IPS DF 4.7 (cell line): ENCODE measurements around the gene TENT4B.
"Not testable (repeated sequence)": the region's sequence is repeated elsewhere in the genome, so short reads cannot be mapped to it uniquely, and the experiment has no call there.

ENCODE experiments used
- DNase-seq: peaks from one replicate; pipeline ENCODE4 v3.0.0-alpha.2; 2013; ENCODE audit warnings: low spot score; ENCODE audit errors: extremely low read depth

TENT4B gene

GRCh38 chr16:50152807-50153595 lies at the start of gene TENT4B:
Gene TENT4B (plus strand): TSS chr16:50153306. CDS start chr16:50153622, 316 bp downstream.
- DNase-seq, result no peak

- no peak for DNase-seq
These were observed 49.3 kb upstream of the TENT4B start for GRCh38 chr16:50103764-50104163.

- no peak for DNase-seq
These were observed 38.6 kb upstream of the TENT4B start for GRCh38 chr16:50114357-50115129.

- DNase-seq, result no peak
These were observed 32.4 kb upstream of the TENT4B start for GRCh38 chr16:50120711-50121110.

GRCh38 chr16:50121278-50121677 lies 31.8 kb upstream of the TENT4B start:
- no peak for DNase-seq

- no peak for DNase-seq
These were observed 31.2 kb upstream of the TENT4B start for GRCh38 chr16:50121721-50122445.

- no peak for DNase-seq
These were observed 29.7 kb upstream of the TENT4B start for GRCh38 chr16:50123417-50123816.

GRCh38 chr16:50124769-50125168 lies 28.3 kb upstream of the TENT4B start:
- DNase-seq, result no peak

- DNase-seq, result no peak
These were observed 26.9 kb upstream of the TENT4B start for GRCh38 chr16:50126183-50126582.

GRCh38 chr16:50132571-50132970 lies 20.5 kb upstream of the TENT4B start:
- not testable (repeated sequence) for DNase-seq

- no peak for DNase-seq
These were observed 19.9 kb upstream of the TENT4B start for GRCh38 chr16:50133214-50133613.

- DNase-seq, result no peak
These were observed 16.7 kb upstream of the TENT4B start for GRCh38 chr16:50136399-50136798.

- DNase-seq, result no peak
These were observed 15.8 kb upstream of the TENT4B start for GRCh38 chr16:50137268-50137667.

- DNase-seq, result no peak
These were observed 13.5 kb upstream of the TENT4B start for GRCh38 chr16:50139580-50139979.

- DNase-seq, result no peak
These were observed 8.9 kb upstream of the TENT4B start for GRCh38 chr16:50144211-50144610.

GRCh38 chr16:50146479-50147435 lies 6.3 kb upstream of the TENT4B start:
- DNase-seq, result no peak

- DNase-seq, result no peak
These were observed 1.8 kb upstream of the TENT4B start for GRCh38 chr16:50151322-50151721.

GRCh38 chr16:50151756-50152155 lies 1.4 kb upstream of the TENT4B start:
- DNase-seq, result no peak

GRCh38 chr16:50152351-50152806 lies 727 bp upstream of the TENT4B start:
- DNase-seq, result no peak

- DNase-seq, result no peak
These were observed 702 bp downstream of the TENT4B start for GRCh38 chr16:50153596-50154419.
